HT1080 (cell line): ENCODE measurements around the gene ESR2. TPM values are rescaled to one million over a fixed set of nuclear protein-coding genes. Genes with fewer than 3 reads are reported as not detected.
"Not testable (repeated sequence)": the region's sequence is repeated elsewhere in the genome, so short reads cannot be mapped to it uniquely, and the experiment has no call there.

Source experiments
- DNase-seq: peaks from one replicate; pipeline ENCODE4 v3.0.0-alpha.2; 2015; ENCODE audit warnings: low read depth
- total RNA-seq: library from RNA; depleted of rRNA; stranded (reverse); fragments of >200 nt; shearing (Covaris generic); gene quantifications from 2 replicates; pipeline ENCODE4 v1.2.3, GENCODE V29; 2014

Gene ESR2
- total RNA-seq, 1 experiment from 2014 or later: not detected

DNA sequence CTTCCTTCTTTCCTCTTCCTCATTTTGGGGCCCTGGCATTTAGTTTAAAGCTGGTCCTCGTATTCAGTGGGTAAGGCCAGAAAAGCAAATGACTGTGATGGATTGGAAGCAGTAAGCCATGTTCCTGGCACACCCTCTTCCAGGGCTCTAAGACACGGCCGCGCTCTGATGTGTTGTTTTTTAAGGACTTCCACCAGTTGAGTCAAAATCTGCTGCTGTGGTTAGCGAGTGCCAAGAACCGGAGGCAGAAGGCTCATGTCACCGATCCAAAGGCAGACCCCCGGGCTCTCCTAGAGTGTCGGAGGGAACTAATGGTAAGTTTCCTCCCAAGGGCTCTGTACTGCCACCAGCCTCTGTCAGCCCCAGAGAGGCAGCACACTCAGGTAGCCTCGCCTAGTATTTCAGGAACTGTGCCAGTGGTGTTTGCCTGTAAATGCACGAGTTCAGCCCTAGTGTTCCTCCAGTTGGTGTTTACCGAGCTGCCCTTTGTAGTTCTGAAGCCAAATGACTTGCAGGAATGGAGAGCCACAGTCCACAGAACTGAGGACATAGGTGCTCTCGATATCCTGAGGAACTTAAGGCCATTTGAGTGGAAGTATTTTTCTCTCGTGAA, 72.7 kb downstream of the ESR2 start:
- DNase-seq: no peak

DNA sequence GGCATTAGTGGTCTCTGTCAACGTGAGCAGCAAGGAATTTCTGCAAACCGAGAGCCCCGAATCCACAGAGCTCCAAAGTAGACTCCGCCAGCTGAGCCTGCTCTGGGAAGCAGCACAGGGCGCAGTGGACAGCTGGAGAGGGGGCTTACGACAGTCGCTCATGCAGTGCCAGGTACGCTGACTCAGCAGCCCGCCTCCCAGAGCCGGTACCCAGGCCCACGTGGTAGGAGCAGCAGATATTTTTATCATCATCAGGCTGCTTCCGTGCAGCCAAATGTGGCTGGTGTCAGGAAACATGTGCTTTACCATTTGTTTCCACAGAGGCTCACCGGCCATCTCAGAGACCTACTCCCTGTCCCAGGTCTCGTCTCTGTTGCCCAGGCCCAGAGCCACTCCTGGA, 73.7 kb downstream of the ESR2 start:
- no peak for DNase-seq

DNA sequence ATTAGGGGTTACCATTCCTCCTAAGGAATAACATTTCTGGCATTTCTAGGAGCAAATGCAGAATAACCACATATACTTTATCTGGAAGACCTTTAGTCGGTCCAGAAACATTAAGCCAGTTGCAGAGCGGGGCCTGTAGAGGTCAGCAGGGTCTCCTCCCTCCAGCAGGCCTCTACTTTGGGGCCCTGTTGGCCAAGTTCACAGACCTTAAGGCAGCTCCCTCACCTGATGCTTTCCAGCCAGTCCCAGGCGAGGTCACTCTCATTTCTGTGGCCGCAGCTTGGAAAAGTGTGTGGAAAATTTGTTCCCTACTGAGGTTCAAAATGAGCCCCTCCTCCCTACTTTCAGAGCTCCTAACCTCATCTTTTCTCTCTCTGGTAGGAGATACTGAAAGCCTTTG, 74.1 kb downstream of the ESR2 start:
- no peak for DNase-seq

DNA sequence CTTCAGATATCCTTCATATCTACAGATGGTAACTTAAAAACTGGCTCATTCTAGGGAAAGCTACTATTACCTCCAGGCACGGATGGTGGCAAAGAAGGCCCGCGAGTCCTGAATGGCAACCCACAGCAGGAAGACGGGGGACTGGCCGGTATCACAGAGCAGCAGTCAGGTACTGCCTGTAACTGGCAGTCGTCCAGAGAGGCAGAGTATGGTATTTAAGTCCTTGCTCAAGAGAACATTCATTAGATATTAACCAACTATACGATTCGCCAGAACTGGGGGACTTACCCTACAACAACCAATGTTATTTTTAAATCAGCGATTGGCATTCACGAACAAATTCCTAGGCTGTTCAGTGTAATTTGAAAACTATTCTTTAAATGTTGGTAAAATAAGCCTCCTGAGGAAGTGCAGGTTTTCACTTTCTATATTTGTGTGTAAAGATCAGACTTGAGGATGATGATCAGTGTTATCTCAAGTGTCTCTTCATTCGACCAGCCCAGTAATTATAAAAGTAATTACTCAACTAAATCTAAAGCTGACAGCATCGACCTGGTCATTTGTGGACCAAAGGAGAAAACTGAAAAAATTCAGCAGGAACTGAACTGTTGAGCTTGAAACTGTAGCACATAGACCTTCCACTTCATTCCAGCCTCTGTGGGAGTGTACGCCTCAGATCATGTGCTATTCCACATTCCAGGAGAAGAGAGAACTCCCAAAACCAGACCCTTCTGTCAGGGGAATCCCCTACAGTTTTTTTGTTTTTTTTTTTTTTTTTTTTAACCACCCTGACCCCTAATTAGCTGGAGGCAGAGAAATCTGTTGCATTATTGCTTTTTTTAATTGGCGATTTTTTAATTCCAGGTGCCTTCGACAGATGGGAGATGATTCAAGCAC, 75.6 kb downstream of the ESR2 start:
- DNase-seq: no peak

DNA sequence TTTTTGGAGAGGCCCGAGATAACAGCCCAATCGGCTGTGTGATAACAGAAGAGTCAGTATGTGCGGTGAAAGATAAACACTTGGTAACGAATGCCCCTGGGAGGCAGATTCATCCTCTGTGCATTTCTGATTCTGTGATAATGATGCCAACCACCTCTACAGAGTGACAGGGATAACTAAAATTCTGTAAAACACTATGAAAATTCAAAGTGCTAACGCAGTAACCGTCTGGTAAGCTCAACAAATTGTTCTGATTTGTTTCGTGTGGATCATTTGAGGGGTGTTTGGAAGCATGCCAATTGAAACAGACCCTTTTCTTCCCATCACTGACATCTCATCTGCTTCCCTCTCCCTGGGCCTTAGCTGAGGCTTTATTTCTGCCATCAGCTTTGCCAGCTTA, 76.3 kb downstream of the ESR2 start:
- DNase-seq: no peak

DNA sequence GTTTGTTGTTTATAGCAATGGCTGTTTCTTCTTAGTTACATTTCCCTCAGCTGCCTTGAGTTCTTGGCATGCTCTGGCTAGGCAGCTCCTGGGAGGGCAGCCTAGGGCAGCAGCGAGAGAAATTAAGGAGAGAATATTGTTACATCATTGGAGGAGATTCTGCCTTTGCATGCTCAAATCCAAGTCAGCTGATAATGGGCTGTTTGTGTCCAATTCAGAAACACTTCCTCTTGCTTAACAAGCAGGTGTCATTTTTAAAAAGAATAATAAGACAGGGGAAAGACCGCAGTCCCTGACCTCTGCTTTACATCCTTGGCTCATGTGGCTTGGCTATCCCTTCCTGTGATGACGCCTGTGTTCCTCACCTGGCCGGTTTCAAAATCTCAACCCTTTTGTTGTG, 76.9 kb downstream of the ESR2 start:
- no peak for DNase-seq

DNA sequence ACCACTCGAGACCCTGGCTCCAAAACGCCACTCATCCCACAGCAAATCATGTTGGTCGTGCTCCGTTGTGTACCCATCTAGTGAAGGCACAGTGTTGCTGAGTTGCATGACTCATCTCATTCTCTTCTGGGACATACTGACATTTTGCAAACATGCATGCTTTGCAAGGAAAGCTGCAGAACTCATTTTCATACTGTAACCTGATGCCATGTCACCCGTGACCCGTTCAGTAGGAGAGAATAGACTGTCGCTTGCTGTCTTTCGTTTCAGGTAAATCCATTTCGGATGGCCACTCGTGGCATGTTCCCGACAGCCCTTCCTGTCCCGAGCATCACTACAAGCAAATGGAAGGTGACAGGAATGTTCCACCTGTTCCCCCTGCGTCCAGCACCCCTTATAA, 78.2 kb downstream of the ESR2 start:
- no peak for DNase-seq

DNA sequence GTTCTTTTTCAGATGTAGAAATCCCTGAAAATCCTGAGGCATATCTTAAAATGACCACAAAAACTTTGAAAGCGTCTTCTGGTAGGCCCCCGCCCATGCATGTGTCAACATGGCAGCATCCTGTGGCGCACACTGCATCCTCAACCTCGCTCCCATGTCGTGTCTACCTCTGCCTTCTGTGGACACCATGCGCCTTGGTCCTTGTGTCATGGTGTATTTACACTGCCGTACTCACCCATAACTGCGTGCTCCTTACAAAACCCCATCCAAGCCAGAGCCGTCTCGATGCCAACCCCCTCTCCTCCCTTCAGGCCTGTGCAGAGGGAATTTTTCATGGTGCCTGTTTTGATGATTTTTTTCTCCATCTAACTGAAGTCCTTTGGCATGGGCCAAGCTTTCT, 78.9 kb downstream of the ESR2 start:
- DNase-seq: no peak

DNA sequence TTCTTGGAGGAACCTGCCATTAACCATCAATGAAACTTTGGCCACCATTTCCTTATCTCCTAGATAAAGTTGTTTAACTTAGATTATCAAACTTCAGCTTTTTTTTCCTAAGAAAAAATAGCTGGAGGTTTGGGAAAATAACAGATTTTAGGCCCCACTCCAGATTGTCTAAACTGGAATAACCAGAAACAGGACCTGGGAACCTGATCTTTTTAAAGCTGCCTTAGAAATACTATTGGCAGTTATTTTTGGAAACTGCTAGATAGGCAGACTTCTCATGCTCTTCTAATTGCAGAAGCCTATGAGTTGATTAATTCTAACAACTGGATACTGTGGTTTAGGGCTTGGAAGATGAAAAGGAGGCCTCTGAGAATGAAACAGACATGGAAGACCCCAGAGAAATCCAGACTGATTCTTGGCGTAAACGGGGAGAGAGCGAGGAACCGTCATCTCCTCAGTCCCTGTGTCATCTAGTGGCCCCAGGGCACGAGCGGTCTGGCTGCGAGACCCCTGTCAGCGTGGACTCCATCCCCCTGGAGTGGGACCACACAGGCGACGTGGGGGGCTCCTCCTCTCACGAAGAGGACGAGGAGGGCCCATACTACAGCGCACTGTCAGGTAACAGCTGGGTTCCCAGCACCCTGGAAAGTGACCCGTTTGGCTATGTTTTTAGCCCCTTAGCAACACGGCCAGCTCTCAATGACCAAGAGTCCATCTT, 80.2 kb downstream of the ESR2 start:
- DNase-seq: no peak

DNA sequence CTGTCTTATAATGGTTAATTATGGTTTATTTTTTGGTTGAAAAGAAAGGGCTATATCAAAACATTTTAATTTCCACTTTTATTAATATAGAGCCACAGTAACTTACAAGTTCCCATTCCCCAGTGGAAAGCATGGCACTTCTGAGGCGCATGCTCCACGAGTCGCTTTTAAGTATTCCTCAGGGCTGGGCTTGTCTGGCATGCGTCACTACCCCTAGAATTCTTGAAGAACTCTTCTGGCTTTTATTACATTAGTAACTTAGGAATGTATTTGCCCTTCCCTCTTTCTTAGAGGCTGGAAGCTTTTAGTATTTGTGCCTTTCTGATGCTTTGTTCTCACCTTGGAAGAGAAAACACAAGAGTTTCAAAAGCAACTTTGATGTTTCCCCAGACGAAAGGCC, 81.1 kb downstream of the ESR2 start:
- no peak for DNase-seq

DNA sequence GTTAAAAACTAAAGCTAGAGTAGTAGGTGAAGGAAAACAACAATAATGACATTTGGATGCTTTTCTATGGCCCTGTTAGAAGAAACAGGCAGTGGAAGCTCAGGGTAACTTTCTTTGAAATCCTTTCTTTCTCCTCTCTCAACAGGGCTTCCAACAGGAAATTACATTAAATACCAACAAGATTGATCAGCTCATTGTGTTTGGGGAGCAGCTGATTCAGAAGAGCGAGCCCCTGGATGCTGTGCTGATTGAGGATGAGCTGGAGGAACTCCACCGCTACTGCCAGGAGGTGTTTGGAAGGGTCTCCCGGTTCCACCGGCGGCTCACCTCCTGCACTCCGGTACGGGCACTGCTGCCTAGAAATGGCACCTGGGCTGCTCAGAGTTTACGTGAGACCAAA, 81.5 kb downstream of the ESR2 start:
- no peak for DNase-seq

DNA sequence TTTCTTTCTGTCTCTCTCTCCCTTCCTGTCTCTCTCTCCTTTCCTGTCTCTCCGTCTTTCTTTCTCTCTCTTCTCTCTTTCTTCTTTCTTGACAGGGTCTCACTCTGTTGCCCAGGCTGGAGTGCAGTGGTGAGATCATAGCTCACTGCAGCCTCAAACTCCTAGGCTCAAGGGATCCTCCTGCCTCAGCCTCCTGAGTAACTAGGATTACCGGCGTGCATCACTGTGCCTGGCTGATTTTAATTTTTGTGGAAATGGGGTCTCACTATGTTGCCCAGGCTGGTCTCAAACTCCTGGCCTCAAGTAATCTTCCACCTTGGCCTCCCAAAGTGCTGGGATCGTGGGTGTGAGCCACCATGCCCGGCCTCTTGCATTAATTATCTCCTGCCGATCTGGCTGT, 83.3 kb downstream of the ESR2 start:
- not testable (repeated sequence) for DNase-seq

DNA sequence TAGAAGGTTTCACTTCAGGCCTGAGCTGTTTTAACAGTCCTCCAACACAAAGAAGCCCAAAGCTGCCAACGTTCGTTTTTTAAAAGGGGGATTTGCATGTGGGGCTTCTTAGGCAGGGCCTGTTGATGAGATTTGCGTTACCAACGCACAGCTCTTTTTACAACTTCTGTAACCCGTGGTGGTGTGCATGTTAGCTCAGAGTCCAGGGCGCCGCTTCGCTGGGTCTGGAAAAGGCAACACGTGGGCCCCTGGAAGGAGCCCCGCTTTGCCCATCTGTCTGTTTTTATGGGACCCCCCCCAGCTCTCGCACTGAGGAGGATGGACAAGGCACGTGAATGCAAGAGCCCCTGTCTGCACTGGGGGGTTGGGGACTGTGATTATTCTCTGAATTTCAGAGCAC, 84.0 kb downstream of the ESR2 start:
- DNase-seq: no peak

DNA sequence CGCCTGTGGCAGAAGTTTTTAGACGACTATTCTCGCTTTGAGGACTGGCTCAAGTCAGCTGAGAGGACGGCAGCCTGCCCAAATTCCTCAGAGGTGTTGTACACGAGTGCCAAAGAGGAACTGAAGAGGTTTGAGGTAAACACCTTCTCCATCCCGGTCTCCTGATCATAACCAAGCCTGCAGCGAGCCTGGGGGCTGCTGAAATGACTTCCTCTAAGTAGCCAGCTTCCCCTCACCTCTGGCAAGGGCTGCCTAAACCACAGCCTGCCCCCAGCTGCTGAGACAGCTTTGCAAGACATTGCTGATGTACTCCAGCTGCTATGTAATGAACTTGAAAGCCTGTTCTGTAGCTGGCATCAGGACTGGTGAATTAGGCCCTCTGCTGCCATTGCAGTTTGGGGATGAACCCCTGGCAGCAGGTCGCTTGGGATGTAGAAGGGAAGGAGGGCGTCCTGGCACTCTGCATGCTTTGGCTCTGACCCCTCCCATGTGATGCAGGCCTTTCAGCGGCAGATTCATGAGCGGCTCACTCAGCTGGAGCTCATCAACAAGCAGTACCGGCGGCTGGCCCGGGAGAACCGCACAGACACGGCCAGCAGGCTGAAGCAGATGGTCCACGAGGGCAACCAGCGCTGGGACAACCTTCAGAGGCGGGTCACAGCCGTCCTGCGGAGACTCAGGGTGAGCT, 84.6 kb downstream of the ESR2 start:
- no peak for DNase-seq

DNA sequence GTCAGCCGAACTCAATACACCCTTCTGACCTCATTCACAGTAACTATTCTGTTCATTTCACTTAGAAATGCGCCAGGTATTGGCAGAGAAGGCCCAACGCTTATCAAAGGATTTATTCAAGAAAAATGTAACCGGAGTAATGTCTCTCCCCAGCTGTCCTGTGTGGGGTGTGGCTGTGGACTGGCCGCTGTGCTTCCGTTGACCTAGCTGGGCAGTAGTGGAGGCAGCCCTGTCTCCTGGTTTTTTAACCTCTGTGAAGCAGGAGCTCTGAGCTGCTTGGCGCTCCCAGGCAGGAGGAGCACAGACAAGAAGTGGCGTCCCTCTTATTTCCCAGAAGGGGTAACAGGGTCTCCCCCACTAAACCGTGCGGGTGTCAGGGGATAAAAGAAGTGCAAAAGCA, 85.2 kb downstream of the ESR2 start:
- DNase-seq: no peak

DNA sequence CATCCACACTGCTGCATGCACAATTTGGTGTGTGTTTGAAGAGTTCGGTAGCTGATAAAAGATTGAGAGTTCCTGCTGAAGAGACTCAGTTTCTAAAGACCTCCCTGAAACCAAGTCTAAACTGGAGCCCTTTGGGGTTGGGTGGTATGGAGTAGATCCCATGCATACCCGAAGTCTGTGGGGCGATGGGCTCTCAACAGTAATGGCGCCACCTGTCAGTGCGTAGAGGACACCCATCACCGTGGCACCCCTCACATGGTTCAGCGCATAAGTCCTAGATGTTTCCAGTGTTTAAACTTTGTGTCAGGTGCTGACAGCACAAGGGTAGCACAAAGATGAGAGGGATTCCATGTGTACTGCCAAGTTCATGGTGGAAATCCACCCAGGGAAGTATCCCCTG, 85.9 kb downstream of the ESR2 start:
- no peak for DNase-seq

DNA sequence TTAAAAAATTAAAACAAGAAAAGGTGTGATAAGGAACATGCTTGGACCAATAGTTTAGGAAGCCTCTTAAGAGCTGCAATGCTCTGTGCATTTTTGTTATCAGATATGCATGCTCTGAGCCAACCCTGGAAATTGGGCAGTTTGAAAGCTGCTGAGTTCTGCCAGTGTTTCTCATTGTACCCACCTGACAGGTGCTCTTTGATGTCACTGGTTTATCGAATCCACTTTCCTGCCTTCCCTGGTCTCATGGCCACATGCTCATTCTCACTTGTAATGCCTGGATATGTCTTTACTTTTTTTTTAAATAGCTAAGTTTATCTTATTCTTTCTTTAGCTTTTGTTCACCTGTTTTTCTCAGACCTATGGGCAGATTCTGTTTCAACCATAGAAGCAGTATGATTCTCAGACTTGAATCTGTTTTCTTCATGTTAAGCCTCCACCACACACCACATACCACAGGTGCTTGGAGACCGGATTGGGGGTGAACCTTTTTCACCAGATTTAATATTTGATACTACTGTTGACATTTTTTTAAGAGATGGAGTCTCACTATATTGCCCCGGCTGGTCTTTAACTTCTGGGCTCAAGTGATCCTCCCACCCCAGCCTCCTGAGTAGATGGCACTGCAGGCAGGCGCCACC, 90.7 kb downstream of the ESR2 start:
- DNase-seq: no peak

DNA sequence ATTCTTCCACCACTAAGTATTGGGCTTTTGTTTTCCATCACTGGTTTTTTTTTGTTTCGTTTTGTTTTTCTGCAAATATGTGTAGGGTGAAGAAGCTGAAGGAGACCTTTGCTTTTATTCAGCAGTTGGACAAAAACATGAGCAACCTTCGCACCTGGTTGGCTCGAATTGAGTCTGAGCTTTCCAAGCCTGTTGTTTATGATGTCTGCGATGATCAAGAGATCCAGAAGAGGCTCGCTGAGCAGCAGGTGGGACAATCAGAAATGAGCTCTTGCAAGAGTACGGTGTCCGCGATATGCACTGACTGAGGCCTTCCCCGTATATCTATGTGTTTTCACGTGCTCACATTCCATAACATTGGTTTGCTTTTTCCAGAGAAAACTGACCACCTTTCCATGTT, 91.5 kb downstream of the ESR2 start:
- DNase-seq: no peak

DNA sequence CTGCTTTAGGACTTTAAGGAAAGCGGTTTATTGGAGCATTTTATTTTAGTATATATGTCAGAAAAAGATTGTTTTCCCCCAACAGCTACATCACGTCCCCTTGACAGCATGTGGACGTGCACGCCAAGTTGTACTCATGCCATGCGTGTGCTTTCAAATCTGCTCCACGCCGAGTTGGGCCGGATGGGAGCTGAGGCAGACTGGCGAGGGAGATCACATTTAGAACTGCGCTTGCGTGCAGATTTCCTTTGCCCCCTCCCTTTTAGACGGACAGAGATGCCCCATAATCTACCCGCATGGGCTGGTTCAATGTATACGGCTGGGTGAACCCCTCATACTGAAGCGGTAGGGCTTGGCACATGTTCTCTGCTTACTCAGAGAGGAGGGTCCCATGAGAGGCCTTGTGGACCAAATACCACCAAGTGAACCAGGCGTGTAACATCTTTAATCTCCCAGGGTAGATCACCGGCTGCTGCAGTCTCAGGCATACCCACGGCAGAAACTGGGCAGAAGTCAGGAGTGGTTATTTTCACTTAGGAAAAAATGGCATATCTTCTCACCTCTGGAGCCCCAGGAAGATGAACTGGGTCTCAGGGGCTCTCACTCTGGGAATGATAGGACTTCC, 92.1 kb downstream of the ESR2 start:
- DNase-seq: no peak

DNA sequence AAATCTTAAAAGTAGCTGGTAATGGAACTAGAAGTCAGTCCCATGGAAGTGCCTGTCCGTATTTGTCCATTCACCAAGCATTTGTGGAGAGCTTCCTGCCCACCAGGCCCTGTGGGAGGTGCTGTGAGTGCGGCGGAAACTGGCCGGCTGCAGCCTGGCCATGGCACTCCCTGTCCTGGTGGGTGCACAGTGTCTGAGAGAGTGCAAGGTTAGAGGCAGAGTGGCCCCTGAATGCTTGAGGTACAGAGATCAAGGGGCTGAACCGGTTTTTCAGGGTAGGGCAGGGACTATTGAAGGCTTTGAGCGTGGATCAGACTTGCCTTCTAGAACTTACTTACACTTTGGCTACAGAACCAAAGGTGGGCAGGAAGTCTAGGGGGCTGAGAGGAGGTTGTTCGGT, 92.9 kb downstream of the ESR2 start:
- no peak for DNase-seq

DNA sequence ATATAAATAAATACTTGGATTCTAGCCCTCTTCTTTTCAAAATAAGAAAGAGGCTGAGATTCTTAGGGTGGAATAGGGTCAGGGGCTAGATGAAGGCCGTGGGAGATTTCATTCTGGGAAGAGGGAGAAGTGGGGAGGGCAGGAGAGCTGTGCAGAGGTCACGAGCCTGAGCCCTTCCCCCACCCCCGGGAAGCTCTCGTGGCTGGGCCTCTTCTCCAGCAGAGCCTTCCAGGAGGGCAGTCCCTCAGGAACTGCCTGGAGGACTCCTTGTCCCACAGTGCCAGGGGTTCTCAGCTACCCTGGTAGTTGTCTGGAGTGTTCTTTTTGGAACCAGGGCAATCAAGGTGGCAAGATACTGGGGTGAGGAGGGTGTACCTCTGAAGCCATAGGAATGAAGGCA, 94.0 kb downstream of the ESR2 start:
- DNase-seq: no peak
